ENCODE measurements around the gene CCDC201.

CCDC201 gene

DNA sequence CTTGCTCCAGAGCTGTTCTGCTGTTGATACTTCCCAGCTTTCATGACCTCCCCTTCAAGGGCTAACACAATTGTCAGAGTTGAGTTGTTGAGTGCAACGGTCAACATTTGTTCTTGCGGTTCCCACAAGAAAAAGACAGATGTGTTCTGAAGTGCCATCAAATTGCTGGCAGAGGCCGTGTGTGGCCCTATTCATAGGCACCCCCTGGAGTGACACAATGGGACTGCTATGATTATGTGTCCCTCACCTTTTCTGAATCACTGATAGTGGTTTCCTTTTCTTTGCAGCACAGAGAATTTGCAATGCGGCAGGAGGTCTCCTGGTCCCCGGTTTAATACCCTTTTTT is 9.6 kb upstream of the CCDC201 start:
- no peak for DNase-seq (ENCODE audit: low read depth, low spot score)
- H3K9ac ChIP-seq (ENCODE audit: insufficient read length, low read depth): no peak overlapping the region
- peaks cover 31% of the 10 kb centered on the region for H3K9me3 ChIP-seq (ENCODE audit: insufficient read depth, low read length)
- H3K36me3 ChIP-seq (ENCODE audit: insufficient read depth, insufficient read length, low read length): no peaks in the 10 kb centered on the region
- no peak overlapping the region for H3K4me3 ChIP-seq (ENCODE audit: insufficient read length, low read depth)
- TF ChIP-seq ZNF274 (IDR thresholded peaks at IDR 0.05; ENCODE audit: low read depth, low read length) (no peak), YY1 (IDR thresholded peaks at IDR 0.05; ENCODE audit: insufficient read depth, insufficient read length) (no peak), SUZ12 (IDR thresholded peaks at IDR 0.05; ENCODE audit: extremely low read depth, insufficient read depth, insufficient read length) (no peak)
- no peaks in the 10 kb centered on the region for H3K4me1 ChIP-seq (ENCODE audit: insufficient read depth, insufficient read length)
- peaks cover 9% of the 10 kb centered on the region for H3K27me3 ChIP-seq (ENCODE audit: insufficient read depth, insufficient read length)

DNA sequence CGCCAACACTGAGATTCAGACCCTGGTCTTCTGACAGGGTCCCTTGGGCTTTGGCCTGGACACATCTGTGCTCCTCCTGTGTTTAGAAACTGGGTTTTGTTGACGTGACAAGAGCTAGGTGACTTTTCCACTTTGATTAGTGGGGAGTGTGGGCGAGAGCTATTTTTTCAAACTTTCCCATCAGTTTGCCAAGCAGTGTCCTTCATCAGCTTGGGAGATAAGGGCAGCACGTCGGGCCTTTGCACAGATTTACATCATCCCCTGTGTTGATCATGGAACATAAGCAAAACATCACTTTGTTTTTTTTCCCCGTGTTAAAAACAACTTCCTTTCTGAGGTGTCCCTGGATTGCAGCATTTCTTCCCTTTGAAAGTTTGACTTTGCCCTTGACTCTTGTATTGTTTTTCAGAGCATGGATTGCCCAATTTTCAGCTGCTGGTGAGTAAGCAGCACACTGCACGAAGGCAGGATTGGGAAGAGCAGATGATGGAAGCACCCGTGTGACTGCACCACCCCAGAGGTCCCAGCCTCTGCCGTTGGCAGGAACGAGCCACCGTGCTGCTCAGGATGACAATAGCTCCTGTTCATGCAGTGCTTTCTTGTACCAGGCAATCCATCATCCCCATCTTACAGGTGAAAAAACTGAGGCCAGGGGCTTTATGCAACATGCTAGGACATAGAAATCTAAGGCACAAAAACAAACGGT is 9.0 kb upstream of the CCDC201 start:
- Histone ChIP-seq H3K9me3 (ENCODE audit: insufficient read depth, low read length) (peaks cover 36% of the 10 kb centered on the region), H3K27me3 (ENCODE audit: insufficient read depth, insufficient read length) (peaks cover 4% of the 10 kb centered on the region), H3K4me3 (ENCODE audit: insufficient read length, low read depth) (no peak overlapping the region), H3K9ac (ENCODE audit: insufficient read length, low read depth) (no peak overlapping the region), H3K36me3 (ENCODE audit: insufficient read depth, insufficient read length, low read length) (no peaks in the 10 kb centered on the region), H3K4me1 (ENCODE audit: insufficient read depth, insufficient read length) (no peaks in the 10 kb centered on the region)
- TF ChIP-seq SUZ12 (IDR thresholded peaks at IDR 0.05; ENCODE audit: extremely low read depth, insufficient read depth, insufficient read length) (no peak), YY1 (IDR thresholded peaks at IDR 0.05; ENCODE audit: insufficient read depth, insufficient read length) (no peak), ZNF274 (IDR thresholded peaks at IDR 0.05; ENCODE audit: low read depth, low read length) (no peak)
- no peak for DNase-seq (ENCODE audit: low read depth, low spot score)

DNA sequence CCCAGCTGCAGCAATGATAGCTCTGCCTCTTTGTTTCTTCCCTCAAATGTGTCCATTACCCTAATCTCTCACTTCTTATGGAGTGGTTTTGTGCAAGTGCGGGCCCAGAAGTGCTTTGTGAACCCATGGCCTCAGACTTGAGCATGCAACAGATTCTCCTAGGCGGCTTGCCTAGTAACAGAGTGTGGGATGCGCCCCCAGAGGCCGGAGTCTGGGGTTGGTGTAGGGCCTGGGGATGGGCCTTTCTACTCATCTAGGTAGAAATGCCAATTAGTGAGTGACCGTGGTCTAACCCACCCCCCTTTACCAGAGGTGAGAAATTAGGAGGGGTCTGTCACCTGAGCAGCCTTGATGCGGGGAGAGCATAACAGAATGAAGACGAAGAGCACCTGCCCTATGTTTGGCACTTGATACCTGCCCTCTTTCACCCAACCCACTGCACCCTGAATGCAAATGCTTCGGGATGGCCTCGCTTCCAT is 8.4 kb upstream of the CCDC201 start:
- Histone ChIP-seq H3K27me3 (ENCODE audit: insufficient read depth, insufficient read length) (peaks cover 2% of the 10 kb centered on the region), H3K36me3 (ENCODE audit: insufficient read depth, insufficient read length, low read length) (no peaks in the 10 kb centered on the region), H3K4me1 (ENCODE audit: insufficient read depth, insufficient read length) (no peaks in the 10 kb centered on the region), H3K4me3 (ENCODE audit: insufficient read length, low read depth) (no peak overlapping the region), H3K9me3 (ENCODE audit: insufficient read depth, low read length) (peaks cover 42% of the 10 kb centered on the region), H3K9ac (ENCODE audit: insufficient read length, low read depth) (no peak overlapping the region)
- TF ChIP-seq SUZ12 (IDR thresholded peaks at IDR 0.05; ENCODE audit: extremely low read depth, insufficient read depth, insufficient read length) (no peak), ZNF274 (IDR thresholded peaks at IDR 0.05; ENCODE audit: low read depth, low read length) (no peak)
- DNase-seq (ENCODE audit: low read depth, low spot score): no peak

DNA sequence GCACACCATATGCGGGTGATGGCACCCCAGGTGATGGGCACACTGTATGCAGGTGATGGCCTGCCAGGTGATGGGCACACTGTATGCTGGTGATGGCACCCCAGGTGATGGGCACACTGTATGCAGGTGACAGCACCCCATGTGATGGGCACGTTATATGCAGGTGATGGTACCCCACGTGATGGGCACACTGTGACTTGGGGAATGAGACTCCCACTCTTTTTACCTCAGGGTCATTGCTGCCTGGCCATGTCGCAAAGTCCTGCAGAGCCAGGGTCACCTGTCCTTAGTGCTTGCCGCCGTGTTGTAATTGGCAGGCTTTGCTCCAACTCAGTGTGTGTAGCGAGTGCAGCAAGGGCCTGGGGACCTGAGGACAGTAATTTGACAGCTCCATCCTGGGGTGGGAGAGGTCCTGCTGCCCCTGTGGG is 7.6 kb upstream of the CCDC201 start:
- no peak overlapping the region for H3K4me3 ChIP-seq (ENCODE audit: insufficient read length, low read depth)
- TF ChIP-seq SUZ12 (IDR thresholded peaks at IDR 0.05; ENCODE audit: extremely low read depth, insufficient read depth, insufficient read length): no peak
- no peak for TF ChIP-seq ZNF274 (IDR thresholded peaks at IDR 0.05; ENCODE audit: low read depth, low read length)
- no peak for TF ChIP-seq YY1 (IDR thresholded peaks at IDR 0.05; ENCODE audit: insufficient read depth, insufficient read length)
- no peak for DNase-seq (ENCODE audit: low read depth, low spot score)
- H3K36me3 ChIP-seq (ENCODE audit: insufficient read depth, insufficient read length, low read length): no peaks in the 10 kb centered on the region
- H3K27me3 ChIP-seq (ENCODE audit: insufficient read depth, insufficient read length): peaks cover 2% of the 10 kb centered on the region
- no peak overlapping the region for H3K9ac ChIP-seq (ENCODE audit: insufficient read length, low read depth)
- no peaks in the 10 kb centered on the region for H3K4me1 ChIP-seq (ENCODE audit: insufficient read depth, insufficient read length)
- H3K9me3 ChIP-seq (ENCODE audit: insufficient read depth, low read length): peaks cover 48% of the 10 kb centered on the region

DNA sequence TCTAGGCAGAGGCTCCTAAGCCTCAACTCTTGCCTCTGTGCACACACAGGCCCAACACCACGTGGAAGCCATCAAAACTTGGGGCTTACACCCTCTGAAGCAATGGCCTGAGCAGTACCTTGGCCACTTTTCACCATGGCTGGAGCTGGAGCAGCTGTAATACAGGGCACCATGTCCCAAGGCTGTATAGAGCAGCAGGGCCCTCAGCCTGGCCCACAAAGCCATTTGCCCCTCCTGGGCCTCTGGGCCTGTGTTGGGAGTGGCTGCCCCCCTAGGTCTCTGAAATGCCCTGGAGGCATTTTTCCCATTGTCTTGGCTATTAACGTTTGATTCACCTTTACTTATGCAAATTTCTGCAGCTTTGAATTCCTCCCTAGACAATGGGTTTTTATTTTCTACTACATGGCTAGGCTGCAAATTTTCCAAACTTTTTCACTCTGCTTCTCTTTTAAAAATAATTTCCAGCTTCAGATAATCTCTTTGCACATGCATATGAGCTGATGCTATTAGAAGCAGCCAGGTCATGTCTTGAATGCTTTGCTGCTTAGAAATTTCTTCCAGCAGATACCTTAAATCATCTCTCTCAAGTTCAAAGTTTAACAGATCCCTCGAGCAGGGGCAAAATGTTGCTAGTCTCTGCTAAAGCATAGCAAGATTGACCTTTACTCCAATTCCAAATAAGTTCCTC is 5.7 kb upstream of the CCDC201 start:
- H3K9ac ChIP-seq (ENCODE audit: insufficient read length, low read depth): no peak overlapping the region
- DNase-seq (ENCODE audit: low read depth, low spot score): peak; percentile 30
- H3K27me3 ChIP-seq (ENCODE audit: insufficient read depth, insufficient read length): no peaks in the 10 kb centered on the region
- H3K9me3 ChIP-seq (ENCODE audit: insufficient read depth, low read length): peaks cover 48% of the 10 kb centered on the region
- no peaks in the 10 kb centered on the region for H3K36me3 ChIP-seq (ENCODE audit: insufficient read depth, insufficient read length, low read length)
- H3K4me1 ChIP-seq (ENCODE audit: insufficient read depth, insufficient read length): no peaks in the 10 kb centered on the region
- TF ChIP-seq YY1 (IDR thresholded peaks at IDR 0.05; ENCODE audit: insufficient read depth, insufficient read length): no peak
- no peak for TF ChIP-seq ZNF274 (IDR thresholded peaks at IDR 0.05; ENCODE audit: low read depth, low read length)
- H3K4me3 ChIP-seq (ENCODE audit: insufficient read length, low read depth): no peak overlapping the region

DNA sequence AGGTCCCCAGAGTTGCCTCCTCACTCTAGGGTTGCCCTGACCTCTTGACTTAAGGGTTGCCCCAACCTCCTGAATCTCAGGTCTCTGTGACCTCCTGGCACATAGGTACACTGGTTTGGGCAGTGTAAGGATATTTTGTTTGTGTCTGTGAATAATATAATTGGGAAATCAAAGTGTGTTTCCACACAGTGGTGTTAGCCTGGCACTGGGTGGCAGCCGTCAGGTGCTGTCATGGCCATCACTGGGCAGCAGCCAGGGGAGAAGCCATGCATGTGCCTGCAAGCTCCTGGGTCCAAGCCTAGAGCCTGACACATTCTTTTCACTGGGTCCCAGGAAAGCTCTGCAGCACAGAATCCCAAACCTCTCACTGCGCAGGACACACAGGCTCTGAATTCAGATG is 3.6 kb upstream of the CCDC201 start:
- Histone ChIP-seq H3K36me3 (ENCODE audit: insufficient read depth, insufficient read length, low read length) (no peaks in the 10 kb centered on the region), H3K4me1 (ENCODE audit: insufficient read depth, insufficient read length) (no peaks in the 10 kb centered on the region), H3K4me3 (ENCODE audit: insufficient read length, low read depth) (no peak overlapping the region), H3K27me3 (ENCODE audit: insufficient read depth, insufficient read length) (no peaks in the 10 kb centered on the region), H3K9me3 (ENCODE audit: insufficient read depth, low read length) (peaks cover 48% of the 10 kb centered on the region), H3K9ac (ENCODE audit: insufficient read length, low read depth) (no peak overlapping the region)
- TF ChIP-seq SUZ12 (IDR thresholded peaks at IDR 0.05; ENCODE audit: extremely low read depth, insufficient read depth, insufficient read length): no peak
- no peak for TF ChIP-seq ZNF274 (IDR thresholded peaks at IDR 0.05; ENCODE audit: low read depth, low read length)
- TF ChIP-seq YY1 (IDR thresholded peaks at IDR 0.05; ENCODE audit: insufficient read depth, insufficient read length): no peak
- no peak for DNase-seq (ENCODE audit: low read depth, low spot score)

DNA sequence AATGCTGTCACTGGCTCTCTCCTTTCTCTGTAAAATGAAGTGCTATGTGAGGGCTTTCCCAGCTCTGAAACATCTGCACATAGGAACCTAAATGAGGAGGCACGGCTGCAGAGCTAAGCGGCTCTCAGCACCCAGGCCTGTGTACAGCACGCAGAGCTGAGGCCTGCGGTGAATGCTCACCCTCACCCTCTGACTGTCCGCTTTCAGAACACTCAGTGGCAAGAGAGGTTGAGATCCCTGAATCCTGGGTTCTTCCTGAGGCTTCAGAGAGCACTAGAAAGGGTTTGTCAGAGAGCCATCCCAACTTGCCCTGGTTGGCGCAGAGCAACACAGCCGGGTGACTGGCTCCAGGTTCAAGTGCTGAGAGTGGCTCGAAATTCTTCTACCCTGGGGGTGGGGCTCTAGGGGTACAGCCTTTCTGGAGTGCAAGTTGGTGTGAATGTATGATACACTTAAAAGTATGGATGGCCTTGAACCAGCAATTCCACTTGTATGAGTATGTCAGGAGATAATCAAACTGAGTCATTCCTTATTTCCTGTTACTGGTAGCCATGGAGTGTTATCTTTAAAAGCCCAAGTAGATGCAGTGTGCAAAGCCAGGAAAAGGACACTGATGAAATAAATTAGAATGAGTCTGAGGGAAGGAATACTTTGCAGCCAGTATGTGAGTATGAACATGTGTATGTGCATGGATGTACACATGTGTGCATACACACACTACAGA is 1.7 kb upstream of the CCDC201 start:
- TF ChIP-seq ZNF274 (IDR thresholded peaks at IDR 0.05; ENCODE audit: low read depth, low read length) (no peak), SUZ12 (IDR thresholded peaks at IDR 0.05; ENCODE audit: extremely low read depth, insufficient read depth, insufficient read length) (no peak), YY1 (IDR thresholded peaks at IDR 0.05; ENCODE audit: insufficient read depth, insufficient read length) (no peak)
- peaks cover 39% of the 10 kb centered on the region for H3K9me3 ChIP-seq (ENCODE audit: insufficient read depth, low read length)
- H3K27me3 ChIP-seq (ENCODE audit: insufficient read depth, insufficient read length): no peaks in the 10 kb centered on the region
- no peaks in the 10 kb centered on the region for H3K4me1 ChIP-seq (ENCODE audit: insufficient read depth, insufficient read length)
- no peak for DNase-seq (ENCODE audit: low read depth, low spot score)
- no peaks in the 10 kb centered on the region for H3K36me3 ChIP-seq (ENCODE audit: insufficient read depth, insufficient read length, low read length)
- H3K4me3 ChIP-seq (ENCODE audit: insufficient read length, low read depth): no peak overlapping the region
- H3K9ac ChIP-seq (ENCODE audit: insufficient read length, low read depth): no peak overlapping the region

Measured in NT2/D1 (cell line).